PC-9 (cell line): ENCODE results near the gene DAB1. TPM values are rescaled to one million over a fixed set of nuclear protein-coding genes. Genes with fewer than 3 reads are reported as not detected.

Source experiments
- BruUV-seq: library from RNA; stranded (reverse); fragments of 400-500 nt; replicated peaks from 2 replicates; lab custom pipeline; 2021; lab: Mats Ljungman, UMichigan
- CTCF ChIA-PET: fragments of 300-600 bp; sonication (Branson Sonifier 250); formaldehyde crosslinking; loops from one replicate; lab custom pipeline; 2022; ENCODE audit warnings: antibody characterized with exemption; lab: Charles Lee
- POLR2A ChIA-PET: fragments of 300-600 bp; sonication (Branson Sonifier 250); formaldehyde crosslinking; loops from one replicate; lab custom pipeline; 2022; ENCODE audit warnings: antibody characterized with exemption; ENCODE audit not compliant: unreplicated experiment; lab: Charles Lee
- DNase-seq, 2 experiments: peaks; one replicate each; pipeline versions ENCODE4 v3.0.0 to v3.0.0-alpha.2; 2015 to 2022; ENCODE audit warnings: mixed read lengths in 1 of 2
- H2AFZ ChIP-seq: fragments of 200-600 bp; sonication (generic); 2 replicates; pipeline ENCODE4 v1.8.1; 2017; ENCODE audit warnings: antibody characterized with exemption
- H3F3A ChIP-seq: fragments of 200-600 bp; sonication (generic); 2 replicates; pipeline ENCODE4 v1.8.1; 2017; ENCODE audit warnings: antibody characterized with exemption, mild to moderate bottlenecking, low read depth; ENCODE audit not compliant: insufficient read depth
- H3K27ac ChIP-seq: fragments of 200-600 bp; sonication (generic); 2 replicates; pipeline ENCODE4 v1.6.1; 2016; ENCODE audit warnings: mixed run types
- H3K27me3 ChIP-seq: fragments of 200-600 bp; sonication (generic); 2 replicates; pipeline ENCODE4 v1.6.1; 2016; ENCODE audit warnings: low read depth, mixed run types; ENCODE audit not compliant: insufficient read depth
- H3K36me3 ChIP-seq: fragments of 200-600 bp; sonication (generic); 2 replicates; pipeline ENCODE4 v1.6.1; 2016; ENCODE audit warnings: low read depth, mixed run types
- H3K4me1 ChIP-seq: fragments of 200-600 bp; sonication (generic); replicated peaks from 2 replicates; pipeline ENCODE4 v1.6.1; 2016; ENCODE audit warnings: mixed run types; ENCODE audit not compliant: insufficient read depth
- H3K4me2 ChIP-seq: fragments of 200-600 bp; sonication (generic); 2 replicates; pipeline ENCODE4 v1.6.1; 2017; ENCODE audit warnings: mixed run types
- H3K4me3 ChIP-seq: fragments of 200-600 bp; sonication (generic); 2 replicates; pipeline ENCODE4 v1.6.1; 2016; ENCODE audit warnings: mixed run types
- H3K79me2 ChIP-seq: fragments of 200-600 bp; sonication (generic); 2 replicates; pipeline ENCODE4 v1.6.1; 2017; ENCODE audit warnings: low read depth, mixed run types
- H3K9me2 ChIP-seq: fragments of 200-600 bp; sonication (generic); 2 replicates; pipeline ENCODE4 v1.8.1; 2017; ENCODE audit warnings: mild to moderate bottlenecking; ENCODE audit not compliant: insufficient read depth
- H3K9me3 ChIP-seq: fragments of 200-600 bp; sonication (generic); 2 replicates; pipeline ENCODE4 v1.8.1; 2016; ENCODE audit warnings: low read depth; ENCODE audit not compliant: insufficient read depth
- H4K20me1 ChIP-seq: fragments of 200-600 bp; sonication (generic); 2 replicates; pipeline ENCODE4 v1.8.1; 2017; ENCODE audit not compliant: insufficient read depth
- CTCF ChIP-seq: fragments of 200-600 bp; sonication (generic); conservative IDR thresholded peaks from 2 replicates; pipeline ENCODE4 v1.6.1; 2017; ENCODE audit warnings: mixed run types, antibody characterized with exemption, mild to moderate bottlenecking, moderate library complexity
- EZH2 ChIP-seq: fragments of 200-600 bp; sonication (generic); IDR thresholded peaks from 2 replicates; pipeline ENCODE4 v1.8.0; 2017; ENCODE audit warnings: antibody characterized with exemption, low read depth
- intact Hi-C: fragments of 100-400 bp; cut with micrococcal nuclease; formaldehyde crosslinking; loops from one replicate; pipeline ENCODE4 v1.10.0; 2022; ENCODE audit not compliant: unreplicated experiment
- total RNA-seq: library from RNA; stranded (reverse); gene quantifications from 2 replicates; pipeline ENCODE4 v1.2.3, GENCODE V29; 2021

Gene DAB1
- total RNA-seq, 1 experiment from 2014 or later: not detected

GRCh38 chr1:57065442-57065841 lies 358.4 kb downstream of the DAB1 start:
- Histone ChIP-seq H3K9me2 (no peaks in the 10 kb centered on the region), H4K20me1 (no peaks in the 10 kb centered on the region), H3K79me2 (no peaks in the 10 kb centered on the region), H3K27me3 (peaks cover 36% of the 10 kb centered on the region; the same call in 1 of the 2 replicates), H3K9me3 (no peaks in the 10 kb centered on the region), H3K4me1 (no peaks in the 10 kb centered on the region), H2AFZ (no peak overlapping the region), H3K4me3 (no peak overlapping the region), H3K36me3 (no peaks in the 10 kb centered on the region), H3K27ac (no peak overlapping the region), H3K4me2 (no peak overlapping the region), H3F3A (no peaks in the 10 kb centered on the region)
- no TSS peak for BruUV-seq
- intact Hi-C loops: no loop called here
- ChIA-PET CTCF (no interaction called here), POLR2A (no interaction called here)
- no peak for DNase-seq
- no peak for TF ChIP-seq EZH2
- no peak for TF ChIP-seq CTCF

- intact Hi-C loops: no loop called here
- ChIA-PET POLR2A (no interaction called here), CTCF (no interaction called here)
- no peaks in the 10 kb centered on the region for H4K20me1 ChIP-seq
- DNase-seq: no peak
- no peaks in the 10 kb centered on the region for H3K79me2 ChIP-seq
- H3K4me2 ChIP-seq: no peak overlapping the region
- H2AFZ ChIP-seq: no peak overlapping the region
- no peak overlapping the region for H3K27ac ChIP-seq
- H3K9me3 ChIP-seq: no peaks in the 10 kb centered on the region
- peaks cover 29% of the 10 kb centered on the region; the same call in 1 of the 2 replicates for H3K27me3 ChIP-seq
- no peaks in the 10 kb centered on the region for H3F3A ChIP-seq
- no peaks in the 10 kb centered on the region for H3K36me3 ChIP-seq
- no TSS peak for BruUV-seq
- no peak overlapping the region for H3K4me3 ChIP-seq
- no peaks in the 10 kb centered on the region for H3K9me2 ChIP-seq
- TF ChIP-seq EZH2 (no peak), CTCF (no peak)
- H3K4me1 ChIP-seq: no peaks in the 10 kb centered on the region
These were observed 359.3 kb downstream of the DAB1 start for GRCh38 chr1:57064379-57065140.

- CTCF ChIA-PET: no interaction called here
- no TSS peak for BruUV-seq
- no peak overlapping the region for H3K27ac ChIP-seq
- TF ChIP-seq EZH2 (no peak), CTCF (no peak)
- H3K4me1 ChIP-seq: no peaks in the 10 kb centered on the region
- H3K79me2 ChIP-seq: no peaks in the 10 kb centered on the region
- no peaks in the 10 kb centered on the region for H3K9me3 ChIP-seq
- no peak overlapping the region for H3K4me3 ChIP-seq
- no peak for DNase-seq
- POLR2A ChIA-PET: no interaction called here
- H4K20me1 ChIP-seq: no peaks in the 10 kb centered on the region
- H3K36me3 ChIP-seq: no peaks in the 10 kb centered on the region
- peaks cover 29% of the 10 kb centered on the region for H3K27me3 ChIP-seq
- H3K4me2 ChIP-seq: no peak overlapping the region
- no peaks in the 10 kb centered on the region for H3K9me2 ChIP-seq
- H2AFZ ChIP-seq: no peak overlapping the region
- no peaks in the 10 kb centered on the region for H3F3A ChIP-seq
- intact Hi-C loops: no loop called here
These were observed 360.3 kb downstream of the DAB1 start for GRCh38 chr1:57063406-57064125.
